ENCODE measurements around the gene ZDHHC8.

Gene ZDHHC8

DNA sequence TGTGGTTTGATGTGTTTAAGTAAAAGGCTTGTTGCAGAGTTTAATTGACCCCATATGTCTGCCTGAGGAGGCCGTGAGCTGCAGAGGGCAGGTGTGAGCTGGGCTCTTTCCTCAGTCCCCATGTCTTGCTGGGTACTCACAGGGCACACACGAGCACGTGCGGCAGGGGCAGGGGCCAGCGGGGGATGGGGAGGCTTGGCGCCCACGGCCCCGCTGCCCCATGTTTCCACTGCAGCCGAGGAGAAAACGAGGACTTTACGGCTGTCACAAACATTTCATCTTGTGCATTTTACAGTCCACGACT is 43.9 kb downstream of the ZDHHC8 start:
- Histone ChIP-seq H3K4me2 (ENCODE audit: insufficient read depth, low read length) (no peak overlapping the region), H3K36me3 (ENCODE audit: insufficient read depth, low read length) (no peaks in the 10 kb centered on the region), H3K27me3 (ENCODE audit: insufficient read depth, low read length, poor library complexity) (no peaks in the 10 kb centered on the region), H3K79me2 (ENCODE audit: insufficient read depth, low read length) (no peaks in the 10 kb centered on the region), H2AFZ (ENCODE audit: low read depth, low read length) (no peak overlapping the region), H3K27ac (ENCODE audit: low read length) (no peak overlapping the region), H4K20me1 (ENCODE audit: insufficient read depth, low read length) (0 out of 2 replicates have a peak, but pooled peaks cover 4% of the 10 kb centered on the region), H3K4me1 (ENCODE audit: insufficient read depth, low read length) (no peaks in the 10 kb centered on the region), H3K9me3 (ENCODE audit: insufficient read depth, low read length, severe bottlenecking) (no peaks in the 10 kb centered on the region), H3K9ac (ENCODE audit: low read depth, low read length) (no peak overlapping the region), H3K4me3 (ENCODE audit: low read depth in 1 of 2, low read length in 2 of 2) (no peak overlapping the region)
- TF ChIP-seq EZH2 (IDR thresholded peaks at IDR 0.05; ENCODE audit: borderline replicate concordance, low read depth, low read length, severe bottlenecking) (no peak), CTCF (IDR thresholded peaks at IDR 0.05; ENCODE audit: borderline replicate concordance, extremely low read depth, low read length, poor library complexity, severe bottlenecking) (peak; percentile 19)
- no peak for DNase-seq
- ATAC-seq (ENCODE audit: insufficient read depth, low read depth) = peak; percentile 59; the same call in 2 of the 3 replicates

DNA sequence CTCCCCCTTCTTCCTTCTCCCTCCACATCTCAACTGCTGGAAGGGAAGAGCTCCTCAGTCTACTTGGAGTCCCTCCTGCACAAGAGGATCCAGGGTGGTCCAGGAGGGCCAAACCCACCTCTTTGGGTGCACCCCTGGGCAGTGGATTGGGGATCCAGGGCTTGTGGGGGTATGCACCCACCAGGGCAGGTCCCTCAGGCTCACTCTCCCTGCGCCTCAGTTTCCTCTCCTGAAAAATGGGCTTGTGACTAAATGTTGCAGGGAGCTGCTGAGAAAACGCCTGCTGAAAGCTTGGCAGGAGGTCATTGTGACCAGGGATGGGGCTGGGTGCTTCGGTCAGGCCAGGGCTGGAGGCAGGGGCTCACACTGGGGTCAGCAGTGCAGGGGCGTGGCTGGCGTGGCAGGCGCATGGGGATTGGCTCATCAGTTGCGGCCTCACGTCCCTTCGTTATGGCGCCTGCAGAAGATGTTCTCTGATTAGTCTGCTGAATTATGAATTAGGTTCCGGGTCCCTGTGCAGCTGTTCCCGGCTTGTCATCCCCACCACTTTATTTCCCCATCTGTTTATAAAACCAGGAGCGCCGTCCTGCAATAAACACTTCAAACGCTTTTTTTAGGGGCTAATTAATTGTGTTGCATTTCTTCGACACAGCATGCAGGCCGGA is 44.9 kb downstream of the ZDHHC8 start:
- Histone ChIP-seq H3K9ac (ENCODE audit: low read depth, low read length) (no peak overlapping the region), H3K9me3 (ENCODE audit: insufficient read depth, low read length, severe bottlenecking) (no peaks in the 10 kb centered on the region), H3K27me3 (ENCODE audit: insufficient read depth, low read length, poor library complexity) (no peaks in the 10 kb centered on the region), H3K4me3 (ENCODE audit: low read depth in 1 of 2, low read length in 2 of 2) (no peak overlapping the region), H3K4me2 (ENCODE audit: insufficient read depth, low read length) (no peak overlapping the region), H3K79me2 (ENCODE audit: insufficient read depth, low read length) (no peaks in the 10 kb centered on the region), H3K36me3 (ENCODE audit: insufficient read depth, low read length) (no peaks in the 10 kb centered on the region), H2AFZ (ENCODE audit: low read depth, low read length) (no peak overlapping the region), H4K20me1 (ENCODE audit: insufficient read depth, low read length) (0 out of 2 replicates have a peak, but pooled peaks cover 4% of the 10 kb centered on the region), H3K4me1 (ENCODE audit: insufficient read depth, low read length) (no peaks in the 10 kb centered on the region), H3K27ac (ENCODE audit: low read length) (no peak overlapping the region)
- no peak for ATAC-seq (ENCODE audit: insufficient read depth, low read depth)
- TF ChIP-seq CTCF (IDR thresholded peaks at IDR 0.05; ENCODE audit: borderline replicate concordance, extremely low read depth, low read length, poor library complexity, severe bottlenecking) (no peak), EZH2 (IDR thresholded peaks at IDR 0.05; ENCODE audit: borderline replicate concordance, low read depth, low read length, severe bottlenecking) (no peak)
- no peak for DNase-seq

DNA sequence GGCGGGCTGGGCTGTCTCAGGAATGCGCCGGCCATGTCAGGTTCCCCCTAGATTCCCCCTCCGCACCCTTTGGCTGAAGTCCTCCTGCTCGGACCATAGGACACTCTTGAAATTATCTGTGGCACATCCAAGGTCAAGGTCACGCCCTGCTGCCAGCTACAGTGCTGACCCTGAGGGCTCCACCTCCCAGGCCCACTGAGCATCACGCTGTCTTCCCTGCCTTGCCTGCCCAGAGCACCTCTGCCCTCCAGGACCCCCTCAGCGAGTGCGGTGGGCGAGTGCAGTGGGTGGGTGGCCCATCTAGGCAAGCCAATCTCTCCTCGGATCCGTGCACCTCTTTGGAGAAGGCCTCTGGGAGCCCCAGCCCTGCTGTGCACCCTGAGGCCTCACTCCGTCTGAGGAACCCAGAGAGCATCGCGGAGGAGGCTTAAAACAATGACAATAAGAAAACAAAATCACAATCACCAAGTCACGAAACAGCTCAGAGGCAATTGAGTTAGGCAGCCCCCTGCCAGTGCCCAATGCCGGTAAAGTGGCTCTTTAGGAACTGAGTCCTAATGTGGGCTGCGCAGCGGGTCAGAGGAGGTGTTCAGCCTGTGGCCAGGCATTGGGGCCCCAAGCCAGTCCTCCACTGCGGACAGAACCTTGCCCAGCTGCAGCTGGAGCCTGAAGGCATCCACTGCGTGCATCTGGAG is 45.8 kb downstream of the ZDHHC8 start:
- H4K20me1 ChIP-seq (ENCODE audit: insufficient read depth, low read length) = 0 out of 2 replicates have a peak, but pooled peaks cover 4% of the 10 kb centered on the region
- H3K4me3 ChIP-seq (ENCODE audit: low read depth in 1 of 2, low read length in 2 of 2) = no peak overlapping the region
- no peak overlapping the region for H2AFZ ChIP-seq (ENCODE audit: low read depth, low read length)
- no peak for ATAC-seq (ENCODE audit: insufficient read depth, low read depth)
- H3K4me2 ChIP-seq (ENCODE audit: insufficient read depth, low read length) = no peak overlapping the region
- H3K9ac ChIP-seq (ENCODE audit: low read depth, low read length) = no peak overlapping the region
- no peak overlapping the region for H3K27ac ChIP-seq (ENCODE audit: low read length)
- H3K79me2 ChIP-seq (ENCODE audit: insufficient read depth, low read length) = no peaks in the 10 kb centered on the region
- no peaks in the 10 kb centered on the region for H3K27me3 ChIP-seq (ENCODE audit: insufficient read depth, low read length, poor library complexity)
- H3K36me3 ChIP-seq (ENCODE audit: insufficient read depth, low read length) = no peaks in the 10 kb centered on the region
- TF ChIP-seq EZH2 (IDR thresholded peaks at IDR 0.05; ENCODE audit: borderline replicate concordance, low read depth, low read length, severe bottlenecking) (no peak), CTCF (IDR thresholded peaks at IDR 0.05; ENCODE audit: borderline replicate concordance, extremely low read depth, low read length, poor library complexity, severe bottlenecking) (no peak)
- no peaks in the 10 kb centered on the region for H3K9me3 ChIP-seq (ENCODE audit: insufficient read depth, low read length, severe bottlenecking)
- no peaks in the 10 kb centered on the region for H3K4me1 ChIP-seq (ENCODE audit: insufficient read depth, low read length)
- no peak for DNase-seq
